ENCODE results near the gene PLCD4.

The PLCD4 gene

DNA sequence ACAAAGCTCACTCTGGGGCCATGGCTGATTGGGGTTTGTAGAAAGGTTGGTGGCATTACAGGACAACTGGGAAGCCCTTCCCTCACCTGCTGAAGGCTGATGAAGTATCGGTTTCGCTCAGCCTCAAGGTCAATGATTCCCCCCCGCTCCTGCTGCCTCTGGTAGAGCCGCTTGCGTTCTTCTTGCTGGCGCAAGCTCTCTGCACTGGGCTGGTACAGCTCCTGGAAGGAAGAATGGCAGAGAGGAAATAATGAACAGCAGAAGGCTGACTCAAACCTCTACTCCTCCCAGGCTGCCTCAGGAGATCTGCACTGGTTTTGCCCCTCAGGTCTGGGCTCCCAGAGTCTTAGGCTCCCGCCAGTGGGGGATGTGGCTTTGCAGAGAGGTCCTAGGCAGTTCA, 57.0 kb downstream of the PLCD4 start:
- DNase-seq (ENCODE audit: low spot score) = no peak

GRCh38 chr2:218671097-218671653, 63.5 kb downstream of the PLCD4 start:
- DNase-seq (ENCODE audit: low spot score) = no peak

- peak; percentile 88 for DNase-seq (ENCODE audit: low spot score)
Measured at GRCh38 chr2:218671654-218672566, 64.2 kb downstream of the PLCD4 start, which contains the start of the genes RNF25 and STK36. RNF25 (minus strand) TSS chr2:218672002; CDS start chr2:218671970, 32 bp downstream. STK36 (plus strand) TSS chr2:218672086; CDS start chr2:218672830, 744 bp downstream.

GRCh38 chr2:218679119-218679518, 71.4 kb downstream of the PLCD4 start:
- no peak for DNase-seq (ENCODE audit: low spot score)

- DNase-seq (ENCODE audit: low spot score) = no peak
Measured at GRCh38 chr2:218680061-218680460, 72.4 kb downstream of the PLCD4 start.

Data from pons (tissue), 1 donor.